ENCODE results near the gene APOD. TPM values are rescaled to one million over a fixed set of nuclear protein-coding genes. Genes with fewer than 3 reads are reported as not detected.
A peak's percentile ranks its signal among the peaks of the same experiment; 100 is the strongest.

Gene APOD
- total RNA-seq, 2 experiments from 2014 or later, result not detected

DNA sequence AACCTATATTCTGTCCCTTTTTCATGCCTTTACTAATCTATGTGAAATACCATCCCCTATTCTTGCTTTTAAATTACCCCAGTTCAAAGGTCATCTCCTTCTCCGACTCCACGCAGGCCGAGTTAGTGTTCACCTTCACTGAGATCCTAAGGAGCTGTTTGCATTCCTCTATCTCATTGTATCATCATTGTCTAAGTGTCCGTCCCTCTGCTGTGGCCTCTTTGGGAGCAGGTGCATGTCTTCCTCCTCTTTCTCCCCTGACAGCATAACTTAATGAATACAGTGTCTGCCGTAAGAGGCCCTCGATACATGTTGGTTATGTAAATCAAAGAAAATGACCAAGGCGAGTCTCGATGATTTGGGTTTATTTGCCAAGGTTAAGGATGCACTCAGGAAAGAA, 35.7 kb downstream of the APOD start:
- no peaks in the 10 kb centered on the region for H3K27me3 Mint-ChIP-seq (ENCODE audit: low read depth)
- H3K4me1 Mint-ChIP-seq (ENCODE audit: low read depth), result peaks cover 87% of the 10 kb centered on the region
- H3K36me3 Mint-ChIP-seq (ENCODE audit: low read depth), result peaks cover 3% of the 10 kb centered on the region
- peaks cover 4% of the 10 kb centered on the region for H3K9me3 Mint-ChIP-seq (ENCODE audit: insufficient read depth)
- peak overlapping the region; percentile 1 for H3K27ac Mint-ChIP-seq
- POLR2A ChIA-PET, result interaction anchor here (0.7 to 0.9 kb wide), 2 partner anchors 11 to 14 kb away, joined by 3 read pairs; no protein-coding TSS in a partner anchor
- no peak for ATAC-seq
- DNase-seq, result no peak
- CTCF ChIA-PET, result interaction anchor here (4.0 kb wide), 1 partner anchor 277 kb away, joined by 29 read pairs; the partner anchor contains the start of gene XXYLT1
- H3K4me3 Mint-ChIP-seq, result no peak overlapping the region

DNA sequence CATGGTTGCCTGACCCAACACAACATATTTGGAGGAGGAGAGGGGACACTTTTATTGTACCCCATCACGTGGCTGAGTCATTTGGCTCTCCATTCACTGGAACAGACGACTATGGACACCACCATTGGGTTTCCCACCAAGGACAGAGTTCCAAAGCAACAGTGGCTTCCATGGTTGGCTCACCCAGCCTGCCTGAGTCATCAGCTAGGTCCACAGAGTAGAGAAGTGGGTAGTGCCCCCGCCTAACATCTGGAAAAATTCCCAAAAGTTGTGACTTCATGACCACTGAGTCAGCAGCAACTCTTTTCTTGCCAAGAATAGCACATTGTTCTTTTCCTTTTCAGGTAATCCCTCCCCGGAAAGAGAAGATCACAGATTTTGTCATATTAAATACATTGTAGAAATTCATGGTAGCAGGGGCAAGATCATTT, 37.6 kb downstream of the APOD start:
- peak; percentile 33 for DNase-seq
- Mint-ChIP-seq H3K27me3 (ENCODE audit: low read depth) (no peaks in the 10 kb centered on the region), H3K9me3 (ENCODE audit: insufficient read depth) (peaks cover 4% of the 10 kb centered on the region), H3K4me3 (peak overlapping the region; percentile 70), H3K36me3 (ENCODE audit: low read depth) (peaks cover 10% of the 10 kb centered on the region), H3K4me1 (ENCODE audit: low read depth) (peaks cover 71% of the 10 kb centered on the region), H3K27ac (peak overlapping the region; percentile 93)
- CTCF ChIA-PET, result interaction anchor here (0.9 to 6.6 kb wide), 6 partner anchors 10 to 276 kb away, joined by 3 to 69 read pairs (median 4); partner anchors contain the start of gene XXYLT1
- POLR2A ChIA-PET, result interaction anchor here (0.6 kb wide), 1 partner anchor 8 kb away, joined by 3 read pairs; no protein-coding TSS in a partner anchor
- no peak for ATAC-seq

GRCh38 chr3:195544634-195545033, 39.1 kb downstream of the APOD start:
- no peak for DNase-seq
- H3K4me3 Mint-ChIP-seq, result peak overlapping the region; percentile 92
- ChIA-PET CTCF (interaction anchor here (1.0 to 6.6 kb wide), 4 partner anchors 10 to 274 kb away, joined by 4 to 69 read pairs (median 7); partner anchors contain the start of gene XXYLT1), POLR2A (no interaction called here)
- H3K4me1 Mint-ChIP-seq (ENCODE audit: low read depth), result peaks cover 74% of the 10 kb centered on the region
- H3K27ac Mint-ChIP-seq, result peak overlapping the region; percentile 89
- peaks cover 16% of the 10 kb centered on the region for H3K36me3 Mint-ChIP-seq (ENCODE audit: low read depth)
- H3K27me3 Mint-ChIP-seq (ENCODE audit: low read depth), result no peaks in the 10 kb centered on the region
- peaks cover 4% of the 10 kb centered on the region for H3K9me3 Mint-ChIP-seq (ENCODE audit: insufficient read depth)
- no peak for ATAC-seq

DNA sequence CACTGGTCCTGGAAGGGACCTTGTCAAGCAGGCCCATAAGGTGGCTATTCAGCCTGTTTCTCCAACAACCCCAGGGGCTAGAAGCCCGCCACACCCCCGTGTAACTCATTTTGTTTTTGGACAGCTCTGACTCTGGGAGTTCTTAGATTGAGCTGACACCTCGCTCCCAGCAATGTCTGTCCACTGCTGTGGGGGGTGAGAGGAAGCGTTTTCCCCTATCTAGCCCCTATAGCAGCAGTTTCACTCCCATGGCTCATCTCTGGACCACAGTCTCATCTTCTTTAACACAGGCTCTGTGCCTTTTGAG, 39.6 kb downstream of the APOD start:
- Mint-ChIP-seq H3K27me3 (ENCODE audit: low read depth) (no peaks in the 10 kb centered on the region), H3K9me3 (ENCODE audit: insufficient read depth) (peaks cover 4% of the 10 kb centered on the region), H3K36me3 (ENCODE audit: low read depth) (peaks cover 19% of the 10 kb centered on the region), H3K27ac (peak overlapping the region; percentile 89), H3K4me1 (ENCODE audit: low read depth) (peaks cover 76% of the 10 kb centered on the region), H3K4me3 (peak overlapping the region; percentile 92)
- ChIA-PET POLR2A (interaction anchor here (1.2 to 1.5 kb wide), 2 partner anchors 273 to 363 kb away, joined by 3 to 7 read pairs; partner anchors contain the start of gene XXYLT1), CTCF (interaction anchor here (1.0 to 6.6 kb wide), 5 partner anchors 10 to 274 kb away, joined by 4 to 69 read pairs (median 8); partner anchors contain the start of gene XXYLT1)
- no peak for DNase-seq
- ATAC-seq, result no peak

- H3K4me1 Mint-ChIP-seq (ENCODE audit: low read depth), result peaks cover 76% of the 10 kb centered on the region
- H3K27ac Mint-ChIP-seq, result peak overlapping the region; percentile 89
- peak overlapping the region; percentile 92 for H3K4me3 Mint-ChIP-seq
- peaks cover 4% of the 10 kb centered on the region for H3K9me3 Mint-ChIP-seq (ENCODE audit: insufficient read depth)
- ATAC-seq, result no peak
- H3K27me3 Mint-ChIP-seq (ENCODE audit: low read depth), result no peaks in the 10 kb centered on the region
- ChIA-PET CTCF (interaction anchor here (1.0 to 7.2 kb wide), 6 partner anchors 9 to 273 kb away, joined by 3 to 69 read pairs (median 8); partner anchors contain the start of gene XXYLT1), POLR2A (interaction anchor here (0.7 to 2.0 kb wide), 8 partner anchors 8 to 364 kb away, joined by 3 to 9 read pairs (median 4); partner anchors contain the start of genes ACAP2 and XXYLT1)
- no peak for DNase-seq
- peaks cover 22% of the 10 kb centered on the region for H3K36me3 Mint-ChIP-seq (ENCODE audit: low read depth)
Measured at GRCh38 chr3:195543500-195544229, 40.1 kb downstream of the APOD start.

- POLR2A ChIA-PET, result interaction anchor here (0.6 to 2.0 kb wide), 14 partner anchors 8 to 365 kb away, joined by 3 to 12 read pairs (median 4); partner anchors contain the start of genes ACAP2 and XXYLT1
Measured at GRCh38 chr3:195542698-195543499, 40.8 kb downstream of the APOD start, which contains the start of gene PPP1R2. Gene PPP1R2, minus strand, starts transcription at chr3:195543325. Its CDS starts 300 bp downstream, at chr3:195543025.

GRCh38 chr3:195542316-195542697, 41.4 kb downstream of the APOD start:
- CTCF ChIA-PET, result interaction anchor here (0.7 to 7.2 kb wide), 9 partner anchors 9 to 871 kb away, joined by 3 to 69 read pairs (median 6); partner anchors contain the start of gene XXYLT1
- no peaks in the 10 kb centered on the region for H3K27me3 Mint-ChIP-seq (ENCODE audit: low read depth)
- peak overlapping the region; percentile 89 for H3K27ac Mint-ChIP-seq
- POLR2A ChIA-PET, result interaction anchor here (0.7 to 2.0 kb wide), 8 partner anchors 8 to 271 kb away, joined by 3 to 12 read pairs (median 4); partner anchors contain the start of genes ACAP2 and XXYLT1
- peaks cover 4% of the 10 kb centered on the region for H3K9me3 Mint-ChIP-seq (ENCODE audit: insufficient read depth)
- H3K36me3 Mint-ChIP-seq (ENCODE audit: low read depth), result peaks cover 22% of the 10 kb centered on the region
- peaks cover 77% of the 10 kb centered on the region for H3K4me1 Mint-ChIP-seq (ENCODE audit: low read depth)
- DNase-seq (no peak), ATAC-seq (no peak)
- peak overlapping the region; percentile 92 for H3K4me3 Mint-ChIP-seq

More at GRCh38 chr3:195542698-195543499, 40.8 kb downstream of the APOD start, which contains the start of gene PPP1R2:
- peak; percentile 82 for ATAC-seq
- Mint-ChIP-seq H3K9me3 (ENCODE audit: insufficient read depth) (peaks cover 4% of the 10 kb centered on the region), H3K27ac (peak within 1 kb of the TSS; percentile 89), H3K36me3 (ENCODE audit: low read depth) (peaks cover 24% of the 10 kb centered on the region), H3K4me3 (peak within 1 kb of the TSS; percentile 92), H3K27me3 (ENCODE audit: low read depth) (no peaks in the 10 kb centered on the region), H3K4me1 (ENCODE audit: low read depth) (peaks cover 75% of the 10 kb centered on the region)
- peak; percentile 93 for DNase-seq
- CTCF ChIA-PET, result interaction anchor here (0.7 to 7.2 kb wide), 9 partner anchors 8 to 307 kb away, joined by 3 to 69 read pairs (median 6); partner anchors contain the start of gene XXYLT1

- H3K9me3 Mint-ChIP-seq (ENCODE audit: insufficient read depth), result no peaks in the 10 kb centered on the region
- POLR2A ChIA-PET, result interaction anchor here (3.5 kb wide), 1 partner anchor 10 kb away, joined by 21 read pairs; no protein-coding TSS in a partner anchor
- DNase-seq (no peak), ATAC-seq (no peak)
- H3K27me3 Mint-ChIP-seq (ENCODE audit: low read depth), result no peaks in the 10 kb centered on the region
- H3K4me3 Mint-ChIP-seq, result peak overlapping the region; percentile 92
- peak overlapping the region; percentile 71 for H3K27ac Mint-ChIP-seq
- H3K4me1 Mint-ChIP-seq (ENCODE audit: low read depth), result peaks cover 72% of the 10 kb centered on the region
- CTCF ChIA-PET, result interaction anchor here (1.0 to 7.2 kb wide), 4 partner anchors 10 to 270 kb away, joined by 3 to 68 read pairs (median 25); partner anchors contain the start of gene XXYLT1
- H3K36me3 Mint-ChIP-seq (ENCODE audit: low read depth), result peaks cover 30% of the 10 kb centered on the region
Measured at GRCh38 chr3:195540511-195540910, 43.2 kb downstream of the APOD start.

GRCh38 chr3:195540027-195540426, 43.7 kb downstream of the APOD start:
- Mint-ChIP-seq H3K4me3 (peak overlapping the region; percentile 92), H3K4me1 (ENCODE audit: low read depth) (peaks cover 72% of the 10 kb centered on the region), H3K36me3 (ENCODE audit: low read depth) (peaks cover 35% of the 10 kb centered on the region), H3K27ac (peak overlapping the region; percentile 71), H3K9me3 (ENCODE audit: insufficient read depth) (no peaks in the 10 kb centered on the region), H3K27me3 (ENCODE audit: low read depth) (no peaks in the 10 kb centered on the region)
- CTCF ChIA-PET, result interaction anchor here (1.0 to 7.2 kb wide), 4 partner anchors 10 to 270 kb away, joined by 3 to 68 read pairs (median 25); partner anchors contain the start of gene XXYLT1
- DNase-seq (no peak), ATAC-seq (no peak)
- POLR2A ChIA-PET, result interaction anchor here (0.6 to 3.5 kb wide), 2 partner anchors 11 to 47 kb away, joined by 4 to 21 read pairs; no protein-coding TSS in a partner anchor

GRCh38 chr3:195539479-195539878, 44.3 kb downstream of the APOD start:
- H3K36me3 Mint-ChIP-seq (ENCODE audit: low read depth), result peaks cover 38% of the 10 kb centered on the region
- peak overlapping the region; percentile 92 for H3K4me3 Mint-ChIP-seq
- ATAC-seq (no peak), DNase-seq (no peak)
- H3K4me1 Mint-ChIP-seq (ENCODE audit: low read depth), result peaks cover 72% of the 10 kb centered on the region
- H3K9me3 Mint-ChIP-seq (ENCODE audit: insufficient read depth), result no peaks in the 10 kb centered on the region
- ChIA-PET POLR2A (interaction anchor here (0.6 to 3.5 kb wide), 2 partner anchors 11 to 48 kb away, joined by 4 to 21 read pairs; no protein-coding TSS in a partner anchor), CTCF (interaction anchor here (1.0 to 7.2 kb wide), 4 partner anchors 10 to 269 kb away, joined by 3 to 68 read pairs (median 26); partner anchors contain the start of gene XXYLT1)
- no peaks in the 10 kb centered on the region for H3K27me3 Mint-ChIP-seq (ENCODE audit: low read depth)
- H3K27ac Mint-ChIP-seq, result peak overlapping the region; percentile 71
